GF-D8 (cell line): Measurements from ENCODE around the gene NPY1R.
A peak's percentile ranks its signal among the peaks of the same experiment; 100 is the strongest.

Experiments used
- DNase-seq: peaks from one replicate; lab custom pipeline; 2025; lab: John Stamatoyannopoulos, UW

The NPY1R gene

DNA sequence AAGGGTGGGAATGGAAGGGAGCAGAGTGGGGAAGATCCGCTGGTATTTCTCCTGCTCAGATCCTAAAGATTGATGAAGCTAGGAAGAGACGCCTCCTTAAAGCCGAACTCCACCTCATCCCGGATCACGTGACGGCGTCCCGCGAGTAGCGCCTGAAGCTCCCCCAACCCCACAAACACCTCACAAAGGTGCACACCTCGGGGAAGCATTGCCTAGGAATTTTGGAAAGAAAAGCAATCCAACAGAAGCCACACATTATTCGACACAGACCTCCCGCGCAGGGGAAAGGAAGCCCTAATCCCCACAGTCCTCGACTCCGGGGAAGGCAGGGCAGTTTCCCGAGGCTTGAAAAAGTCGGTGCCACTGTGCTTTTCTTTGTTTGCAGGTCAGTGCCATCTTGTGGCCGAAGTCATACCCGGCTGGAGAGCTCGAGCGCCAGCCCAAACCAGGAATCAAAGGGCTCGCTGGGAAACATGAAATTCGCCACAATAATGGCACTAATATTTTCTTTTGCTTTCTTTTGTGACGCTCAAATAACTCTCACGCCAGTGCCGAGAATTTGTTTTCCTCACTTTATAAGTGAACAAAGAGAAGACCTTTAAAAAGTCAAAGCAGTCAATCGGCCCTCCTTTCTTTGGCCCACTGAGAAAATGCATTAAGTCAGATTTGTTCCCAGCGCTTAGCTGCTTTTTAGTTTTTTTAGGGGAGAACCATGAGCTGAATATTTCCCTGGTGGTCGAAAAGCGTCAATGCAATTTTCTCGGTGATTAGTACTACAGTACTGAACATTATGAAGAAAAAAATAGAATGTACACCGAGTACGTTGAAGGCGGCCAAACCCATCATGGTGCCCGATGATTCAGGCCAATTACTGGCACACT is at the start of gene NPY1R:
Gene NPY1R, minus strand, starts transcription at position 71 of the 881 bp plus-strand sequence. CDS start 6,042 bp downstream, outside the sequence.
- DNase-seq, result peak; percentile 18

DNA sequence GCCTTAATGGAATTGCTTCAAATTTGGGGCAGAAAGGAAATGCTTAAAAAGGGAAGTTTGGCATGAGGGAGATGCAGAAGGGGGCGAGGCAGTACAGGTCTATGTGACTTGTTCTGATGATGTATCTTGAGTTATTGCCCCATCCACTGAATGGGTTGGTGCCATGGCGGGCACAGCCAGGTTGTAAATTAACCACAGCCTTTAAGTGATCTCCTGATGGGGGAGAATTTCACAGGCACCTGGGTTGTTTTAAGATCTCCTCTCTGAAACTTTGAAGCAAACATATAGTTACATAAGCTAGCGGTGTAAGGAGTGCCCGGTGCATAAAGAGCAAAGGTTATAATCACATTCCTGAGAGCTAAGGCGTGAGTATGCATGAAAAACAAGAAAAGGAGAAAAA is 48.3 kb upstream of the NPY1R start:
- no peak for DNase-seq

DNA sequence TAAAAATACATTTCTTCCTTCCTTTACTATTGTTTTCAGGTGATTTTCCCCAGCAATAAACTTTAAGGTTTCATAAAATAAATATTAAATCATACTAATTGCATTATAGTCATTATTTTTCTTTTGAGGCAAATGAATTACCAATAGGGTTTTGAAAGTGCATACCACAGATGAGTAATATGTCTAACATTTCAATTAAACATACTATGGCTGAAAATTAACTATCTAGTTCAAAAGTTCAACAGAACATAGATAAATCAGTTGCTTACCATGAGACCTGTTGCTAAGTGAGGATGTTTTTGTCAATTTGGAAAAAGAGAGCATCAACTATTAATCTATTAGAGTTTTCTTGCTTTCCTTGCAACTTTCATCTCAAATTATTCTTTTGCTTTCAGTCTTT is 46.3 kb upstream of the NPY1R start:
- no peak for DNase-seq

GRCh38 chr4:163372029-163372428 is 39.6 kb upstream of the NPY1R start:
- DNase-seq, result no peak

GRCh38 chr4:163367651-163368050 is 35.3 kb upstream of the NPY1R start:
- DNase-seq, result no peak

DNA sequence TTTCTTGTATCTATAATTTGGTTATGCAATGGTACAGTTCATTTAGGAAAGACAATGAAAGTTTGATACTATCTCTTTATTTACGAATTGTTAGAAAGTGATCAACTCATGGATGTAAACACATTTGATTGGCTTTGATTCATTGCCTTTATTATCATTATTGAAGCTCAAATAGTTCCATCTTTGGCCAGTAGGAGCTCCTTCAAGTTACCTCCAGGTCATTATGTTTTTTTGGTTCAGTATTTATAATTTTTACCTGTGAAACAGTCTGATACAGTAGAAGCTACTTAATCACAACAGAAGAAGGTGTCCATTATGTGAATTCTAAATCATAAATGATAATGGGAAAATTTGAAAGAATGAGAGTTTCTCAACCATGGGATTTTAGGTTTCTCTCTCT is 23.7 kb upstream of the NPY1R start:
- no peak for DNase-seq

- DNase-seq, result no peak
Measured at GRCh38 chr4:163353054-163353453, 20.7 kb upstream of the NPY1R start.

DNA sequence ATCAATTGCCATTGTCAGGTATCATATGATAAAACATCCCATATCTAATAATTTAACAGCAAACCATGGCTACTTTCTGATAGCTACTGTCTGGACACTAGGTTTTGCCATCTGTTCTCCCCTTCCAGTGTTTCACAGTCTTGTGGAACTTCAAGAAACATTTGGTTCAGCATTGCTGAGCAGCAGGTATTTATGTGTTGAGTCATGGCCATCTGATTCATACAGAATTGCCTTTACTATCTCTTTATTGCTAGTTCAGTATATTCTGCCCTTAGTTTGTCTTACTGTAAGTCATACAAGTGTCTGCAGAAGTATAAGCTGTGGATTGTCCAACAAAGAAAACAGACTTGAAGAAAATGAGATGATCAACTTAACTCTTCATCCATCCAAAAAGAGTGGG is 18.3 kb upstream of the NPY1R start:
- no peak for DNase-seq

DNA sequence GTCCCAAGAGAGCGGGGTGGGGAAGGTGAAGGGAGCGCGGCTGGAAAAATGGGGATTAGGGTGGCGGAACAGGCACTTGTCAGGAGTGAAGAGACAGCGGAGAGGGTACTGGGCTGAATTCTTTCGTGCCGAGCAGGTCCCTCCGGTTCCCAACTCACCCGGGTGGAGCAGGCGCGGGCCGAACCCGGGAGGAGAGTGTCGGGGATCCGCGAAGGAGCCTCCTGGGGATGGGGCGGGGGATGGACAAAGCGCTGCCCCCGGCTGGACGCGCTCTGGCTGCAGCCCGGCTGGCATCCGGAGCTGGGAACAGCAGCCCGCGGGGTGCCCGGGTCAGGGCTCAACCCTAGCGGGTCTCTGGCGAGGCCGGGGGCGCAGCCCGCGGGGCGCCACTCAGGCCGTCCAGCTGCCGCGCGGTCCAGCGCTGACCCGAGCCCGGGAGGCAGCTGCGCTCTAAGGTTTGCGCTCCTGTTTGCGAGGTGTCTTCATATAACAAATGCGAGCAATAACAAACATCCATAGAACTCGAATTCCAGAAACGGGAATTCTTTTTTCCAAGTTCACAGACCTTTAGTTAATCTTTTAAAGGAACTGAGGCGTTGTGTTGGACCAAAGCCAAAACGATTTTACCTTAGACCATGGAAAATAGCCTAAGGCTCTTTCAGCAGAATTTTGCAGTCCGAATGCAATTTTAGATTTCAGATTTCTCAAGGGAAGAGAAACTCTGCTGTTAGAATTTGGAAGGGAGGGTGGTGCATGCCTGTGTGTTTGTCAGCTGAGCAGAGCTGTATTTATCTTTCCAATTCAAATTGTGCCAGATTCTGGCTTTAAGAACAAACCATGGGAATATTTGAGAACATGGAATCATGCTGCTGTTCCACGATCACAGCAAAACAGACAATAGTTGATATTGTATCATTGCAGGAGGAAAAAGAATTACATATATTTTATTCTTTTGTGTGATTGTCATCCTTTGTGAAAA is 12.0 kb upstream of the NPY1R start:
- DNase-seq, result no peak

DNA sequence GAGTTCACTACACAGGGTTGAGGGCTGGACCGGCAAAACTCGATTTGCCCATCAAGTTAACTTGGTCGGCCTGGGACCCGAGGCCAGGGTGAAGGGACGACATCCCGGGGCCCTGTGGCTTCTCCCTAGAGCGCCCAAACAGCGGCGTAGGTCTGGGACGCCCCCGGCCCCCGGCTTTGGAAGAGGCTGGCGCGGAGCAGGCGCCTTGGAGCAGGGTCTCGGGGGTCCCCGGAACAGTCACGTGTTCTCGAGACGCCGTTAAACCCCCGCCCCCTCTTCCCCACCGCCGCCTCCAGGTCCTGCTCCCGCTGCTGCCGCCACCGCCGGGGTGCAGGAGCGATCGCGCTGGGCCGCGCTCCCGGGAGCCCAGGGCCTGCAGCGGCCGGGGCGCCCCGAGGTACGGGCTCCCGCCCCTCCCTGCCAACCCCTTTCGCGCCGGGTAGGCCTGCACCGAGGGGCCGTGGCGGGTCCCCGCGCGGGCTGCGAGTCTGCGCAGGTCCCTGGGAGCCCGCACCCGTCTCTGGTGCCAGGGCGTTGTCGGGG is 11.3 kb upstream of the NPY1R start, which contains the start of gene NPY5R:
Gene NPY5R, plus strand, starts transcription at position 289 of the 543 bp plus-strand sequence. CDS start 6,382 bp downstream, outside the sequence.
- no peak for DNase-seq

- no peak for DNase-seq
Measured at GRCh38 chr4:163335384-163335783, 3.0 kb upstream of the NPY1R start.

DNA sequence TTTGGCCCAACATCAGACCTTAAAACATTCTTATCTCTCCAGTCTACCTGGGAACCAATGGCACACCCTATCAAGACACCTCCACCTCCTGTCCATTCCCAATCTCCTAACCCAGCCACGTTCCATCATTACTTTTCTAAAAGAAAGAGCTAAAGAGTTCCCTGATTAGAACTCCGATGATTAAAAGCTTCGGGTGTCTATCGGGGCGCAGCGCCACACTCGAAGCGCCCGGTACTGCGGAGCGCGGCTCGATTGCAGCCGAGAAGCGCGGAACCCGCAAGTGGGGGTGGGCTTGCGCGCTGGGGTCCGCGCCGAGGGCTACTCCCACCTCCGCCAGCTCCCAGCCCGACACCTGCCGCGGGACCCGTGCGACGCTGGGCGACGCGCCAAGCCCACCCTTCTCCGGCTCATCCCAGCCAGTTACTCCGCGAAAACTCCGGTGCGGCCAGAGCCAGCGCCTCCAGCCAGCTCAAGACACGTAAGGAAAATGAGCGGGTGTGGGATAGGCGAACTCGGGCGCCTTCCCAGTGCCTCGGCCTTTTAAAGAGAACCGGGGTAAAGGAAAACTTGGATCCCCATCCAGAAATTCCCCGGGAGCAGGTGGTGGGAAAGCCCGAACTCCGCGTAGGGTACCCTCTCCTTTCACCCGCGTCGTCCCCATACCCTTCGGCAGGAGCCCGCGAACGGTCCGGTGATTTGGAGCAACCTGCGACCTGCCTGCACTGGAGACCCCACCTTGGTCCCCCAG is 593 bp downstream of the NPY1R start:
- DNase-seq, result no peak

DNA sequence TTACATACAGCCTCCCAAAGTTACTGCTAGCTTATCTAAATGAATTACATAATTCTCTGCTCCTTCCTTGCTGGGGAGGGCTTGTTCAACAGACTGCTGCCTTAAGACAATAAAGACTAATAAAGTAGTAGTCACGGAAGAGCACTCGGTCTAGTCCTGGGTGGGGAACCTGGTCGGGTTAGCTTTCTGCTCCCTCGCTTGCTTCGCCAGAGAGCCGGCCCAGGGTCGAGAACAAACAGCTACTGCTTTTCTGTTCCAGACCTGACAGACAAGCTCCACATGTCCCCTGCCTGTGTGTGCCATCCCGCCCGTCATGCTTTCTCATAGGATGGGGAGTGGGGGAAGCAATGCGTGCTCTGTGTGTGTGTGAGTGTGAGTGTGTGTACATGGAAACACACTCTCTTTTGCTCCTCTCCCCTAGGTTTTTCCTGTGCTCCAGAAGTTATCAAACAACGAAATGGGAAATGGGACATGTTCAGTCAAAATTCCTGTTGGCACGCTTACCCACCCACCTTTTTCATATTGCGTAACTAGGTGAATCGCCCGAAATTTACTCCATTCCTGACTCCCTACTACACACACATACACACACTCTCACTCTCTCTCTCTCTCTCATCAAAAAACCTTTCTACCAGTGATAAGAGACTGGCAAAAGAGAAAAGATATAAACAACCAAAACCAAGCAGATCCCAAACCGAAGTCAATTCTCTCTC is 1.3 kb downstream of the NPY1R start:
- DNase-seq, result no peak

DNA sequence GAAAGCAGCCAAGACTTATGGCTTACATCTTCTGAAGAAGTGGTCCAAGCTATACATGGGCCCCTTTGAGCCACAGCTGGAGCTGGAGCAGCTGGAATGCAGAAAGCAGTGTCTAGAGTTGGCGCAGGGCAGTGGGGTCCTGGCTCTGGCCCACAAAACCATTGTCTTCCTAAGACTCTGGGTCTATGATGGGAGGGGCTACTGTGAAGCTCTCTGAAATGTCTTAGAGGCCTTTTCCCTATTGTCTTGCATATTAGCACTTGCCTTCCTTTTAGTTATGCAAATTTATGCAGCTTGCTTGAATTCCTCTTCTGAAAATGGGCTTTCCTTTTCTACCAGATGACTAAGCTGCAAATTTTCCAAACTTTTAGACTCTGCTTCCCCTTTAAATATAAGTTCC is 15.3 kb downstream of the NPY1R start:
- no peak for DNase-seq

DNA sequence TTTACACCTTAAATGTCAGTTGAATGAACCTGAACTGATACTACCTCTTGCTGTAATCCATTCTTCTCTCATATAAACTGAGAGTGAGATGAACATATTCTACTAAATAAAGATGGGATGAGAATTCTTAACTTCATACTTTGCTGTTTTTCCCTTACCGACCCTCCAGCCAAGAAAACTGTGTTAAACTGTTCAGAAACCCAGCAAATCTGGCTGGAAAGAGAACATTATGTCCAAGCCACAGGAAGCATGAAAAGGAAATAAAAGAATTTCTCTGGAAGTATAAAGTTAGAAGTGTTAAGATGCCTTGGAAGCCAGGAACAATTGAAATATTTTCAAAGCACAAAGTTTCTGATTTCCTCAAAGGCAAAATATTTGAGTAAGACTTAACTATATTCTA is 22.9 kb downstream of the NPY1R start:
- DNase-seq, result no peak

GRCh38 chr4:163303069-163303468 is 29.3 kb downstream of the NPY1R start:
- no peak for DNase-seq

DNA sequence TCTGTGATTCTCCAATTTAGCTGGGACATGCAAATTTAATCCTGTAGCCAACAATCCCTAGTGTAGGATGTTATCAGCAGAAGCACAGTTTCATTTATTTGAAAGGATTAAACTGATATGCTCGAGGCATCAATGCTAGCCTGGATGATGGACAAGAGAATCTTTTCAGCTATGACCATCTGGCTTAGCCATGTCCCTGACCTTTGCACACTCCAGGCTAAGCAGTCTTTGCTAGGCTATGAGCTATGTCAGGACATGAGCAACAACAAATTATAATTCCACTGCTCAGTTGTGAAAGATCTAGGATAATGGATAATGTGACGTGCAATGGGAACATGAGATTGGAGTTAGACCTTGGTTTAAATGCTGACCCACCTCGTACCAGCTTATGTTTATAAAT is 32.0 kb downstream of the NPY1R start:
- no peak for DNase-seq

DNA sequence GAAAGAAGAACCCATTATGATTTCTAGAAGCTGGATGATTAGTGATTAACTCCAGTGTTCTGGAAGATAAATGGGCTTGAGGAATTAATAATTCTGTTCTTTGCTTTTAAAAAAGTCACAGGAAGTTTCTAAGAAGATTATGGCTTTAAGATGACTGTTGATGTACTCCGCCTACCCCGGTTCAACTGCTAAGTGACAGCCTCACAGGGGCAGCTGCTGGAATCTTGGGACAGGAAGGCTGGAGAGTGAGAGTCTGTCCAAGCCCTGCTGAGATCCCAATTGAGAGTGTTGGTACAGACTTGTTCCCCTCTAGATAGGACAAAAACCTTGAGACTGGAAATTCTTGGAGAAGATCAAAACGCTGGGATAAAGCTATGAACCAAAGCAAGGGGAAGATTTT is 37.3 kb downstream of the NPY1R start:
- no peak for DNase-seq

- DNase-seq, result no peak
Measured at GRCh38 chr4:163284304-163284703, 48.1 kb downstream of the NPY1R start.

GRCh38 chr4:163280703-163281519 is 51.5 kb downstream of the NPY1R start:
- DNase-seq, result no peak
